ENCODE measurements around the gene EPHA1.

EPHA1 gene

GRCh38 chr7:143387156-143387975 is 21.3 kb downstream of the EPHA1 start:
- DNase-seq = no peak

DNA sequence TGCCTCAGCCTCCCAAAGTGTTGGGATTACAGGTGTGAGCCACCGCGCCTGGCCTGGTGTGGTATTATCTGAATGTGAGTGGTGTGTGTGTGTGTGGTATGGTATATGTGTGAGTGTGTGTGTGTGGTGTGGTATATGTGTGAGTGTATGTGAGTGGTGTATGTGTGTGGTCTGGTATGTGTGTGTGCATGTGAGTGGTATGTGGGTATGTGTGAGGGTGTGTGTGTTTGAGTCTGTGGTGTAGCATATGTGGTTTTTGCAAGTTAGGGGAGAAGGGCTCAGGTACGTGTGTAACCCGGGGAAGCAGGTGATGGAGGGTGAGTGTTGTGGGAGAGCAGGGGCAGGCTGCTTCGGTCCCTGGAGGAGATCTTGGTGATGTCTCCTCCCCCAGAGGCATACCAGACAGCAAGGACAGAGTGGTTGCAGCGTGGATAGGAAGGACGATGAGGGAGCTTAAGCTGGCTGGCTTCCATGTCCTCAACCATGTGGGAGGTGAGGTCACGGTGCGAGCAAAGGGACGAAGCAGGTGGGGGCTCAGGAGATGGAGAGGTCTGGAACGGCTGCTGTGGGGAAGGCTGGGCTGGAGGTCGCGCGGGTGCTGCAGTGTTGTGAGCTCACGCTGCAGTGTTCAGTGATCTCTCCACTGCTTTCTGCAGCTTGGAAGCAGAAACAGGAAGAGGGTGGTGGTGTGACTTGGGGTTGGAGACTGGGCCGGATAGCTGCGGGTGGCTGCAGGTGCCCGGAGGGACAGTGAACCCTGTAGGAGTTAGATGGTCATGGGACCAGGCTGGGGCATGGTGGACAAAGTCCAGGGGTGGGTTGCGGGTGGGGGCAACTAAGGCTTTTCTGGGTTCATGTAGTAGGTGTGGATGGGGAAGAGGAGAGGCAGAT is 22.5 kb downstream of the EPHA1 start:
- DNase-seq = no peak

DNA sequence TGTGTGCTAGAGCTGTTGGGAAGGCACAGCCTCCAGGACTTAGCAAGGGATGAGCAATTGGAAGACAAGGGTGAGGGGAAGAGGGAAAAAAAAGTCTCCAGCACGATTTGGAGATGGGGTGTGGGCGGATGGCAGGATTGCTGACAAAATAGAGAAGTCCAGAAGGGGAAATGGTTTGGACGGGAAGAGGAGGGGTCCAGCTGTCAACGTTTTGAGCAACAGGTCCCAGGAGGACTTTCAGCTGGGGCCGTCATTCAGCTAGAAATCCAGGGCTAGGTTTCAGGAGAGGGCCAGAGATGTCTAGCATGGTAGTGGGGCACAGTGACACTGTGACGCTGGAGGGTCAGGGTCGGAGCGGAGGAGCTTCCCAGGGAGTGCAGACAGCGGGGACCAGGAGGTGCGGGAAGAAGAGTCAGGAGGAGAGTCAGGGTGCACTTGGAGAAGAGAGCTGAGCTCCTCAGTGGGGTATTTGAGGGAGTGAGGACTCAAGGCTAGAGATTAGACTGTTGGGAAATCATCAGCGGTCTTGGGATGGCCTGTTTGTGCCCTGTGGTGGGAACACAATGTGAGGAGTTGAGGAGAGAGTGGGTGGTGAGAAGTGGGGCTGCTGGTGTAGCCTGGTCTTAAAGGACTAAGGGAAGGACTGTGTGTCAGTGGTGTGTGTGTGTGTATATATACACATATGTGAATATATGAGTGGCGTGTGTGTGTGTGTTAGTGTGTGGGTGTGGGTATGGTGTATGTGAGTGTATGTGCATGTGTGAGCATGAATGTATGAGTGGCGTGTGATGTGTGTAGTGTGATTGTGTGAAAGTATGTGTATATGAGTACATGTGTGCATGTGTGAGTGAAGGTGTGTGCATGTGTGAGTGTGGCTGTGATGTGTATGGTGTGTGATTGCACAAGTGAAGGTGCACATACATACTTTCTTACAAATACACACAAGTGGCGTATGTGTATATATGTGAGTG is 23.7 kb downstream of the EPHA1 start:
- DNase-seq = no peak

DNA sequence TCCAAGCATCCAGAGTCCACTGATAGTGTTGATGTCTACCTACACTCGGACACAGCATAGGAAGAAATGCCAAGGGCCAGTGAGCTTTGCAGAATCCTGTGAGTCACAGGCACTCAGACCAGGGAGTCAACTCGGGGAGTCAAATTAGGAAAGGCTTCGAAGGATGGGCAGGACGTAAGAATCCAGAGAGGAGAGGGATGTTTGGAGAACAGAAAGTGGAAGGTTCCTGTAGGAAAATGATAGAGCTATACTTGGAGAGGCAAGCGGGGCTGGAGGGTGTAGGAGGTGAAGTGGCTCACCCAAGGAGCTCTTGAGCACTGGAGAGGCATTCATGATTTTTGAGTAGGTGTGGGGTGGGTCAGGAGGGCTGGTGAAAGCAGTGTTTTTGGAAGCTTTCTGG is 24.5 kb downstream of the EPHA1 start:
- no peak for DNase-seq

- DNase-seq = no peak
Measured at GRCh38 chr7:143383642-143383957, 25.1 kb downstream of the EPHA1 start.

DNA sequence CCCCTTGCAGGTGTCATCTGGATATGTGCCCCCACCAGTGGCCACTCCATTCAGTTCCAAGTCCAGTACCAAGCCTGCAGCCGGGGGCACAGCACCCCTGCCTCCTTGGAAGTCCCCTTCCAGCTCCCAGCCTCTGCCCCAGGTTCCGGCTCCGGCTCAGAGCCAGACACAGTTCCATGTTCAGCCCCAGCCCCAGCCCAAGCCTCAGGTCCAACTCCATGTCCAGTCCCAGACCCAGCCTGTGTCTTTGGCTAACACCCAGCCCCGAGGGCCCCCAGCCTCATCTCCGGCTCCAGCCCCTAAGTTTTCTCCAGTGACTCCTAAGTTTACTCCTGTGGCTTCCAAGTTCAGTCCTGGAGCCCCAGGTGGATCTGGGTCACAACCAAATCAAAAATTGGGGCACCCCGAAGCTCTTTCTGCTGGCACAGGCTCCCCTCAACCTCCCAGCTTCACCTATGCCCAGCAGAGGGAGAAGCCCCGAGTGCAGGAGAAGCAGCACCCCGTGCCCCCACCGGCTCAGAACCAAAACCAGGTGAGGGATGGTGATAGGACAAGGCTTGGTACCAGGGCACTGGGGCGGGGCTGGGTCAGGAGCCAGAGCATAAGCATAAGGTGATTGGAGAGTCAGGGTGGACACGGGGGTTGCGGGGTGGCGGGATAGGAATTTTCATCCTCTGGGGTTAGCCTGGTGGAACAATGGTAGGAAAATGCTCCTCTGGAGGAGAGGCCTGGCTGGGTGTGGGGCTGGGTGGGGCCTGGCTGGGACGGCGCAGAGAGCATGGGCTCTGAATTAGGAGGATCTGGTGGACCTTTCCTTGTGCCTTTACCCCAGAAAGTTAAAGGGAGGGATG is 25.6 kb downstream of the EPHA1 start:
- DNase-seq = no peak

DNA sequence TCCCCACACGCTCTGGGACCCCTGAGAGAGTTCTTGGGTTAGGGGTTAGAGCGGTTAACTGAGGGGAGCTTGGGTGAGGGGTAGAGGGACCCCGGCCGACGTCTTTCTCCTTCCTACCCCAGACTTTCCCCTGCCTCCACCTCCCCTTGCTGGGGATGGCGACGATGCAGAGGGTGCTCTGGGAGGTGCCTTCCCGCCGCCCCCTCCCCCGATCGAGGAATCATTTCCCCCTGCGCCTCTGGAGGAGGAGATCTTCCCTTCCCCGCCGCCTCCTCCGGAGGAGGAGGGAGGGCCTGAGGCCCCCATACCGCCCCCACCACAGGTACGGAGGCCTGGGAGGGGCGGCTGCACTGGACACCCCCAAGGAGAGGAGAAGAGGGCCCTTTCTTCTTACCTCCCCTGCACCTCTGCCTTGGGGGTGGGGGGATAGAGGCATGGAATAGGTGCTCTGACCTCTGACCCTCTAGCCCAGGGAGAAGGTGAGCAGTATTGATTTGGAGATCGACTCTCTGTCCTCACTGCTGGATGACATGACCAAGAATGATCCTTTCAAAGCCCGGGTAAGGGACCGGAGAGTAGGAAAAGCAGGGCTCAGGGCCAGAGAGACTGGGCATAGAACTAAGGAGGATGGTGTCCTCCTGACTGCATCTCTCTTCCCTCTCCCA is 26.4 kb downstream of the EPHA1 start:
- DNase-seq = no peak

DNA sequence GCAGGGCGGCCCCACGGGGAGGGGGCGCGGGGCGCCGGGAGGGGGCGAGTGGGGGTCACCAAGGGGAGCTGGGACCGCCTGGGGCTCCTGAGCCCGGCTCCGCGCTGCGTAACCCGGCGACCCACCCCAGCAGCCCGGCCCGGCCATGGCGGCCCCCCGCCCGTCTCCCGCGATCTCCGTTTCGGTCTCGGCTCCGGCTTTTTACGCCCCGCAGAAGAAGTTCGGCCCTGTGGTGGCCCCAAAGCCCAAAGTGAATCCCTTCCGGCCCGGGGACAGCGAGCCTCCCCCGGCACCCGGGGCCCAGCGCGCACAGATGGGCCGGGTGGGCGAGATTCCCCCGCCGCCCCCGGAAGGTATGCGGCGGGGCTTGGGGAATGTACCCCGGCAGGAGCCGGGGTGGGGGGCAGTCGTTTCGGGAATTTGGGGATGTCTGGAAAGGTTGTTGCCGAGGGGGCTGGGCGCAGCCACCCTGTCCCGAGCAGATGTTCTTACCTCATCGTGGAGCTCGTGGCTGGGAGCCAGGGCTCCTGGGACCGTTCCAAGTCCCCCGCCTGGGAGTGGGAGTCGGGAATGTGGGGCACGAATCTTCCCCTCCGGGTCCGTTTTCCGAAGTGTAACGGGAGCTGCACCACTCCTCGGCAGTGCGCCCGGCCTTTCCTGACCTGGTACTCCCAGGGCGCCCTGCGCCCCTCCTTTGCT is 27.1 kb downstream of the EPHA1 start:
- DNase-seq = no peak

DNA sequence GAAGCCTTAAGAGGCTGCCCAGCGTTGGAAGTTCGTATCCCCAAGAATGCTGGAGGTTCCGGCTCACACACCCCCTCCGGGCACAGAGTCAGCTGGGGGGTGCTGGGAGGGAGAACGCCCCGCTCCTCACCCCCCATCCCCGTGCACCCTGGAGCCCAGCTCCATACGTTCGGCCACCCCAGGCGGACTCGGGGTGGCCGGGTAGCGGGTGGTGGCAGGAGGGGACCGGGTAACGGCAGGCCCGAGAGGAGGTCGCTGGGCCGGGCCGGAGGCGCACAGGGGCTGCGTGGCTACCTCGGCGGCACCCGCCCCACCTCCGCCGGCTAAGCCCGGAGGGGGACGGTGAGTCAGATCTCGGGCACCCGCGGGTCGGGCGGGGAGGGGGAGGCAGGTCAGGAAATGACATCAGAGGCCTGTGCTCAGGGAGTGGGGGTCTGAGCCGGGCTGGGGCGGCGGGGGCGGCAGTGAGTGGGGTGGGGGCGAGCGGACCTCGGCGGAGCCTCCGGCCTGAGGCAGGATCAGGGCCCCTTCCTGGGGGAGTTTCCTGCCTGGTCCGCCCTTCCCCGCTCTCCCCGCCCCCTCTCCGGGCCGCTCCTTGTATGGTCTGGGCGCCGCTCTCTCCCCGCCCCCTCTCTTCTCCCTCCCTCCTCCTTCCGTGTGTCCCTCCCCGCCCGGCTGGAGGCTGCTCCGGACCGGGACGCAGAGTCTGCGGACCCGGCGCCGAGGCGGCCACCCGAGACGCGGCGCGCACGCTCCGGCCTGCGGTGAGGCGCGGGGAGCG is 27.8 kb downstream of the EPHA1 start, which contains the start of gene ZYX:
Gene ZYX, plus strand, starts transcription at position 700 of the 781 bp plus-strand sequence. CDS start 227 bp downstream, outside the sequence.
- DNase-seq = peak; percentile 35

DNA sequence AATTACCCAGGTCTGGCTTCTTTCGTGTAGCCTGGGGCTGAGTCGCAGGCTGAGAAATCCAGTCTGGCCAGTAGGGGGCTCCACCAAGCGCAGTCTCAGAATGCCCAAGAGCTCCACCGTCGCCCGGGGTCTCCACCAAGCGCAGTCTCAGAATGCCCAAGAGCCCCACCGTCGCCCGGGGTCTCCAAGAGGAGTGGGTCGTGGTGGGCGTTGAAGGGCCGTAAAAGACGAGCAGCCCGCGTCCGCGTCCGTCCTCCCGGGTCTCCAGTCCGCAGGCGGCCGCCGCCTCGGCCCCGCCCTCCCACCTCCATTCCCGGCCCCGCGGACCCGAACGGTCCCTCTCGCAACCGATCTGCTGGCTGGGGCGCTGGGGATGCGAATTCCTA is 28.4 kb downstream of the EPHA1 start:
- DNase-seq = peak; percentile 67

GRCh38 chr7:143379611-143380259 is 28.9 kb downstream of the EPHA1 start:
- no peak for DNase-seq

- no peak for DNase-seq
Measured at GRCh38 chr7:143376396-143376795, 32.3 kb downstream of the EPHA1 start.

- DNase-seq = no peak
Measured at GRCh38 chr7:143375298-143376034, 33.2 kb downstream of the EPHA1 start.

DNA sequence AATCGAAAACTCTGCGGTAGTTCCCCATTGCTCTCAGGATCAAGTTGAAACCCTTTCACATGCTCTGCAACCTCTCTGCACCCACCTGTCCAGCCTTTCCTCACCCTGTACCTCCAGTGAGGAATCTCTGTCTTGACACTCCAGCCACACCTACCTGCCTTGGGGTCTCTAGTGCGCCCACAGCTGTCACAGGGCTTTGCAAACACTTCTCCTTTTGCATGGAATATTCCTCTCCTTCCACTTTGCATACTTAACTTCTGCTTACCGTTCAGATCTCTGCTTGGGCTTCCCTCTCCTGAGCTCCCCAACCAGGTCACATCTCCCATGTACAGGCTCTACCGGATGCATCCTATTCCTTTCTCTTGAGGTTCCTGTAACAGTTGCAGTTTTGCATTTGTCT is 34.1 kb downstream of the EPHA1 start:
- no peak for DNase-seq

- DNase-seq = no peak
Measured at GRCh38 chr7:143373255-143373794, 35.3 kb downstream of the EPHA1 start.

DNA sequence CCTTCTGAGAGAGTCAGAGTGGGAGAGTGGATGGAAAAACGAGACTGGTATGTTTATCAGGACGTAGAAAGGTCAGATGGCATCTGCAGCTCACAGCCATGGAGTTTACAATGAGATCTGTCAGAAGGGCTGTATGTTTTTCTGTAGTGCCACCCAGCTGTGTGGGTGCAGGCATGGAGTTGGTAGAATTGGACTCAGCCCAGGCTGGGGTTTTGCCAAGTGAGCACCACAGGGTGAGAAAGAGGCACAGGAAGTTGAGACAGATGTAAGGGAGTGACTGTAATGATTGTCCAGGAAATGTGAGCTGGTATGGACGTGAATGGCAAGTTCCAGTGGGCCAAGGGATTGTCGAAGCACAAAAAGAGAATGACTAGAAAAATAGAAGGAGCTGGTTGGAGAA is 36.6 kb downstream of the EPHA1 start:
- DNase-seq = no peak

GRCh38 chr7:143369678-143370651 is 38.7 kb downstream of the EPHA1 start:
- no peak for DNase-seq
